ENCODE measurements around the gene NSL1.
"Not testable (repeated sequence)": the region's sequence is repeated elsewhere in the genome, so short reads cannot be mapped to it uniquely, and the experiment has no call there.

Gene NSL1, protein sequence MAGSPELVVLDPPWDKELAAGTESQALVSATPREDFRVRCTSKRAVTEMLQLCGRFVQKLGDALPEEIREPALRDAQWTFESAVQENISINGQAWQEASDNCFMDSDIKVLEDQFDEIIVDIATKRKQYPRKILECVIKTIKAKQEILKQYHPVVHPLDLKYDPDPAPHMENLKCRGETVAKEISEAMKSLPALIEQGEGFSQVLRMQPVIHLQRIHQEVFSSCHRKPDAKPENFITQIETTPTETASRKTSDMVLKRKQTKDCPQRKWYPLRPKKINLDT

GRCh38 chr1:212791676-212792395 lies at the start of gene NSL1, which contains the start of gene TATDN3:
TSS of gene NSL1 (minus strand) at chr1:212791777. CDS start at chr1:212791763, 14 bp downstream.
TSS of gene TATDN3 (plus strand) at chr1:212791894. CDS start at chr1:212791922, 28 bp downstream.
- DNase-seq (ENCODE audit: low read depth in 1 of 2, low spot score in 1 of 2), result peak; percentile 62 to 96
- no peak for TF ChIP-seq JUND (IDR thresholded peaks at IDR 0.05; ENCODE audit: low read depth)
- in situ Hi-C loops (cut with HindIII; ENCODE audit: low pct_unique_long_range_greater_than_20kb, low sequenced_read_pairs), result no loop called here

DNA sequence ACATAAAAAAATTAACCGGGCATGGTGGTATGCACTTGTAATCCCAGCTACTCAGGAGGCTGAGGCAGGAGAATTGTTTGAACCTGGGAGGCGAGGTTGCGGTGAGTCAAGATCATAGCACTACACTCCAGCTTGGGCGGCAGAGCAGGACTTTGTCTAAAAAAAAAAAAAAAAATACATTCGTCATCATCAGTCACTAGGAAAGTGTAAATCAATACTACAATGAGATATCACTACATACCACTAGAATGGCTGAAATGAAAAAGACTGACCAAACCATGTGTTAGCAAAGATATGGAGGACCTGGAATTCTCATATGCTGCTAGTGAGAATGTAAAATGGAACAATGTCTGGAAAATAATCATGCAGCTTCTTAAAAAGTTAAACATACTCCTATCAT lies 46.6 kb upstream of the NSL1 start:
- in situ Hi-C loops (cut with HindIII; ENCODE audit: low pct_unique_long_range_greater_than_20kb, low sequenced_read_pairs), result no loop called here
- TF ChIP-seq JUND (IDR thresholded peaks at IDR 0.05; ENCODE audit: low read depth), result no peak
- DNase-seq (ENCODE audit: low read depth in 1 of 2, low spot score in 1 of 2), result no peak

DNA sequence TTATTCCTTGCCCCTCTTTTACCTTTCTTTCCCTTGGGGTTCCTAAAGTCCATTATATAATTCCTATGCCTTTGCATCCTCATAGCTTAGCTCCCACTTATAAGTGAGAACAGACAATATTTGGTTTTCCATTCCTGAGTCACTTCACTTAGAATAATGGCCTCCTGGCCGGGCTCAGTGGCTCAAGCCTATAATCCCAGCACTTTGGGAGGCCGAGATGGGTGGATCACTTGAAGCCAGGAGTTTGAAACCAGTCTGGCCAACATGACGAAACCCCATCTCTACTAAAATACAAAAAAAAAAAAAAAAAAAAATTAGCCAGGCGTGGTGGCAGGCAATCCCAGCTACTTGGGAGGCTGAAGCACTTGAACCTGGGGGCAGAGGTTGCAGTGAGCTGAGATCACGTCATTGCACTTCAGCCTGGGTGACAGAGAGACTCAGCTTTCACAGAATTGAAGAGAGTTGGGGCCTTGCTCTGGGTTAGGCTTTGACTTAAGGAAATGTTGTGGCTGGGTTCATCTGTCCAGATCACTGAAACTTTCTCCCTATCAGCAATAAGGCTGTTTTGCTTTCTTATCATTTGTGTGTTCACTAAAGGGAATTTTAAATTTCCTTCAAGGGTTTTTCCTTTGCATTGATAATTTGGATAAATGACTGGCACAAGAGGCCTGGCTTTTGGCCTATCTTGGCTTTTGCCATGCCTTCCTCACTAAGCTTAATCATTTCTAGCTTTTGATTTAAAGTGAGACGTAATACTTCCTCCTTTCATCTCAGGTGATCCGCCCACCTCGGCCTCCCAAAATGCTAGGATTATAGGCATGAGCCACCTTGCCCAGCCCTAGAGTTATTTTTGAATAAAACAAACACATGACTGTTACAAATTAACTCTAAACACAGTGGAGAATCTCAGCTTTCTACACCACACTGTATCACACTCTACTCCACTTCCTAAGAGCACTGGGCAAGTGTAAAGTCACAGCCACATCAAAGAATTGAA lies 41.9 kb upstream of the NSL1 start:
- in situ Hi-C loops (cut with HindIII; ENCODE audit: low pct_unique_long_range_greater_than_20kb, low sequenced_read_pairs); DNase-seq (ENCODE audit: low read depth in 1 of 2, low spot score in 1 of 2): not testable (repeated sequence)

DNA sequence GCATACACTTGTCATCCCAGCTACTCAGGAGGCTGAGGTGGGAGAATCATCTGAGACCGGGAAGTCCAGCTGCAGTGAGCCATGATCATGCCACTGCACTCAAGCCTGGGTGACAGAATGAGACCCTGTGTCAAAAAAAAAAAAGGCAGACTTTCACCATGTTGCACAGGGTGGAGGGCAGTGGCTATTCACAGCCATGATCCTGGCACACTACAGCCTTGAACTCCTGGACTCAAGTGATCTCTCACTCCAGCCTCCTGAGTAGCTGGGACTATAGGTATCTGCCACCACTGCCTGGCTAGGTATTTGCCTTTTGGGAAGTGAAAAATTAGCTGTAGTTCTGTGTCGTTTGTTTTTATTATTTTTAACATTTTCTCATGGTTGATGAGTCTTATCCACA lies 36.8 kb upstream of the NSL1 start:
- DNase-seq (ENCODE audit: low read depth in 1 of 2, low spot score in 1 of 2), result no peak
- TF ChIP-seq JUND (IDR thresholded peaks at IDR 0.05; ENCODE audit: low read depth), result no peak

GRCh38 chr1:212827831-212828278 lies 36.3 kb upstream of the NSL1 start:
- DNase-seq (ENCODE audit: low read depth in 1 of 2, low spot score in 1 of 2), result peak in 1 of 2 experiments; percentile 12
- no peak for TF ChIP-seq JUND (IDR thresholded peaks at IDR 0.05; ENCODE audit: low read depth)
- in situ Hi-C loops (cut with HindIII; ENCODE audit: low pct_unique_long_range_greater_than_20kb, low sequenced_read_pairs), result no loop called here

More for the DNA sequence above, 36.8 kb upstream of the NSL1 start:
- in situ Hi-C loops (cut with HindIII; ENCODE audit: low pct_unique_long_range_greater_than_20kb, low sequenced_read_pairs), result no loop called here

DNA sequence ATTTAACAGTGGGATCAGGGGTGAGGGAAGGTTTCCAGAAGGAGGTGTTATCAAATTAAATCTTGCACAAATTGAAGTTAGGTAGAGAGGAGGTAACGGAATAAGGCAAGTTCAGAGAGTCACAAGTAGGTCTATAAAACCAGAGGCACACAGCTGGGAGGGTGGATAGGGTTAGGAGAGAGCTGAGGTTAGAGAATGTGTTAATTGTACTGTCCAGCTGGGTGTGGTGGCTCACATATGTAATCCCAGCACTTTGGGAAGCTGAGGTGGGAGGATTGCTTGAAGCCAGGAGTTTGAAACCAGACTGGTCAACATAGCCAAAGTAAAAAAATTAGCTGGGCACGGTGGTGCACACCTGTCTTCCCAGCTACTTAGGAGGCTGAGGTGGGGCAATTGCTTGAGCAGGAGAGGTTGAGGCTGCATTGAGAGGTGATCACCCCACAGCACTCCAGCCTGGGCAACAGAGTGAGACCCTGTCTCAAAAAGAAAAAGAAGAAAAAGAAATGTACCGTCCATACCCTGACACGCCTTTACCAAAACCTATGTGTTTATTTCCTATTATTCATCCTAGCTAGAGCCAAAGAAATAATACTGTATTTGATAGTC lies 35.7 kb upstream of the NSL1 start:
- TF ChIP-seq JUND (IDR thresholded peaks at IDR 0.05; ENCODE audit: low read depth), result no peak
- no peak for DNase-seq (ENCODE audit: low read depth in 1 of 2, low spot score in 1 of 2)
- in situ Hi-C loops (cut with HindIII; ENCODE audit: low pct_unique_long_range_greater_than_20kb, low sequenced_read_pairs), result no loop called here

- no peak for TF ChIP-seq JUND (IDR thresholded peaks at IDR 0.05; ENCODE audit: low read depth)
- DNase-seq (ENCODE audit: low read depth in 1 of 2, low spot score in 1 of 2), result no peak
- in situ Hi-C loops (cut with HindIII; ENCODE audit: low pct_unique_long_range_greater_than_20kb, low sequenced_read_pairs), result no loop called here
Observed at GRCh38 chr1:212825798-212826452, 34.3 kb upstream of the NSL1 start.

GRCh38 chr1:212824201-212824600 lies 32.6 kb upstream of the NSL1 start:
- no peak for DNase-seq (ENCODE audit: low read depth in 1 of 2, low spot score in 1 of 2)
- TF ChIP-seq JUND (IDR thresholded peaks at IDR 0.05; ENCODE audit: low read depth), result no peak
- in situ Hi-C loops (cut with HindIII; ENCODE audit: low pct_unique_long_range_greater_than_20kb, low sequenced_read_pairs), result no loop called here

GRCh38 chr1:212822956-212823355 lies 31.4 kb upstream of the NSL1 start:
- no peak for TF ChIP-seq JUND (IDR thresholded peaks at IDR 0.05; ENCODE audit: low read depth)
- DNase-seq (ENCODE audit: low read depth in 1 of 2, low spot score in 1 of 2), result no peak
- in situ Hi-C loops (cut with HindIII; ENCODE audit: low pct_unique_long_range_greater_than_20kb, low sequenced_read_pairs), result no loop called here

DNA sequence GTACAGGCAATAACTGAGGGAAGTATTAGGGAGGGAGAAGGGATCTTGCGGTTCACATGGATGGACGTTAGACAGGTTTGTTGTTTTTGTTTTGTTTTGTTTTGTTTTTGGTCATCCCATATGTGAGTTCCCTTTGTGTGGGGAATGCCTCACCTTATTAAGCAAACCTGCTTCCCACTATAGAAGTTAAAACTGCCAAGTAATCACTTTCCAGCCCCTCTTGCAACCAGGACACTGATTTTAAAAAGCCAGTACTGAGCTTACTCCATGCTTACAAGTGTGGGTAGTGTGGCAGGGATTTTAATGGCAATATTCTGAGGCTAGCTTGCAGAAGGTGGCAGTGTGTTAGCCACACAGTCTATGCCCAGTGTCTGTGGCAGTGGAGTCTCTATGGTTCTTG lies 29.4 kb upstream of the NSL1 start:
- no peak for TF ChIP-seq JUND (IDR thresholded peaks at IDR 0.05; ENCODE audit: low read depth)
- no peak for DNase-seq (ENCODE audit: low read depth in 1 of 2, low spot score in 1 of 2)
- in situ Hi-C loops (cut with HindIII; ENCODE audit: low pct_unique_long_range_greater_than_20kb, low sequenced_read_pairs), result no loop called here

GRCh38 chr1:212819726-212820125 lies 28.1 kb upstream of the NSL1 start:
- TF ChIP-seq JUND (IDR thresholded peaks at IDR 0.05; ENCODE audit: low read depth), result no peak
- DNase-seq (ENCODE audit: low read depth in 1 of 2, low spot score in 1 of 2), result no peak
- in situ Hi-C loops (cut with HindIII; ENCODE audit: low pct_unique_long_range_greater_than_20kb, low sequenced_read_pairs), result no loop called here
